Upper lobe of right lung (tissue), 1 donor: Measurements from ENCODE around the gene CST7. TPM values are rescaled to one million over a fixed set of nuclear protein-coding genes. Genes with fewer than 3 reads are reported as not detected.

Experiments used
- ATAC-seq: fragments of 200-7000 bp; cut with Tn5 transposase; one replicate; pipeline ENCODE4 v1.9.1; 2020; ENCODE audit warnings: mild to moderate bottlenecking, moderate library complexity
- DNase-seq: peaks from one replicate; pipeline ENCODE4 v3.0.0-alpha.2; 2020
- H3K27ac ChIP-seq: fragments of 200-600 bp; one replicate; pipeline ENCODE4 v1.8.0; 2022
- H3K27me3 ChIP-seq: fragments of 200-600 bp; one replicate; pipeline ENCODE4 v1.8.0; 2022; ENCODE audit warnings: mild to moderate bottlenecking
- H3K36me3 ChIP-seq: fragments of 200-600 bp; one replicate; pipeline ENCODE4 v1.8.0; 2022
- H3K4me1 ChIP-seq: fragments of 200-600 bp; one replicate; pipeline ENCODE4 v1.8.0; 2022
- H3K4me3 ChIP-seq: fragments of 200-600 bp; one replicate; pipeline ENCODE4 v1.8.0; 2022; ENCODE audit warnings: mild to moderate bottlenecking
- H3K9me3 ChIP-seq: fragments of 200-600 bp; one replicate; pipeline ENCODE4 v1.8.0; 2022
- CTCF ChIP-seq: fragments of 200-600 bp; IDR thresholded peaks from one replicate; pipeline ENCODE4 v1.8.0; 2022; ENCODE audit warnings: antibody characterized with exemption
- intact Hi-C: fragments of 100-400 bp; cut with DNase I; formaldehyde crosslinking; loops from one replicate; pipeline ENCODE4 v1.11.0; 2022
- total RNA-seq: library from RNA; stranded (reverse); fragmentation: NEBNext Ultra II Directional; extraction: Animal tissue kit (Norgen Biotek cat#: 25700); gene quantifications from one replicate; pipeline ENCODE4 v1.2.1, GENCODE V29; 2021
- donor health status: DM: no; HTN: yes; CAD: no; lungs with severe emphysema.

Gene CST7
- total RNA-seq, 1 donor from 2014 or later, result 9.6 TPM

GRCh38 chr20:24984961-24985640 lies 36.0 kb downstream of the CST7 start:
- peaks cover 17% of the 10 kb centered on the region for H3K36me3 ChIP-seq
- H3K9me3 ChIP-seq, result no peaks in the 10 kb centered on the region
- no peak overlapping the region for H3K4me3 ChIP-seq
- peak overlapping the region; percentile 38 for H3K27ac ChIP-seq
- intact Hi-C loops, result no loop called here
- no peak for TF ChIP-seq CTCF
- no peaks in the 10 kb centered on the region for H3K27me3 ChIP-seq
- peaks cover 15% of the 10 kb centered on the region for H3K4me1 ChIP-seq
- peak; percentile 53 for DNase-seq
- ATAC-seq, result peak; percentile 69

- peak; percentile 12 for ATAC-seq
These were observed 36.7 kb downstream of the CST7 start for GRCh38 chr20:24985802-24986201.

GRCh38 chr20:24986436-24987015 lies 37.5 kb downstream of the CST7 start:
- Histone ChIP-seq H3K9me3 (no peaks in the 10 kb centered on the region), H3K27ac (no peak overlapping the region), H3K4me1 (peaks cover 22% of the 10 kb centered on the region), H3K27me3 (no peaks in the 10 kb centered on the region), H3K36me3 (peaks cover 4% of the 10 kb centered on the region), H3K4me3 (no peak overlapping the region)
- DNase-seq (peak; percentile 29), ATAC-seq (no peak)
- intact Hi-C loops, result no loop called here
- no peak for TF ChIP-seq CTCF

More at GRCh38 chr20:24985802-24986201, 36.7 kb downstream of the CST7 start:
- H3K27ac ChIP-seq, result peak overlapping the region; percentile 38
- intact Hi-C loops, result no loop called here
- no peak overlapping the region for H3K4me3 ChIP-seq
- no peaks in the 10 kb centered on the region for H3K27me3 ChIP-seq
- no peak for DNase-seq
- H3K36me3 ChIP-seq, result peaks cover 11% of the 10 kb centered on the region
- no peaks in the 10 kb centered on the region for H3K9me3 ChIP-seq
- no peak for TF ChIP-seq CTCF
- peaks cover 15% of the 10 kb centered on the region for H3K4me1 ChIP-seq

GRCh38 chr20:24987244-24987643 lies 38.2 kb downstream of the CST7 start:
- intact Hi-C loops, result no loop called here
- DNase-seq (no peak), ATAC-seq (peak; percentile 29)
- Histone ChIP-seq H3K27me3 (no peaks in the 10 kb centered on the region), H3K36me3 (no peaks in the 10 kb centered on the region), H3K9me3 (no peaks in the 10 kb centered on the region), H3K4me3 (no peak overlapping the region), H3K4me1 (peaks cover 24% of the 10 kb centered on the region), H3K27ac (no peak overlapping the region)
- no peak for TF ChIP-seq CTCF

GRCh38 chr20:24987873-24988835 lies 39.1 kb downstream of the CST7 start:
- no peaks in the 10 kb centered on the region for H3K27me3 ChIP-seq
- H3K9me3 ChIP-seq, result no peaks in the 10 kb centered on the region
- H3K27ac ChIP-seq, result no peak overlapping the region
- no peaks in the 10 kb centered on the region for H3K36me3 ChIP-seq
- DNase-seq (peak; percentile 23), ATAC-seq (no peak)
- no peak for TF ChIP-seq CTCF
- H3K4me1 ChIP-seq, result peaks cover 26% of the 10 kb centered on the region
- intact Hi-C loops, result no loop called here
- H3K4me3 ChIP-seq, result no peak overlapping the region
